OCI-LY1 (cell line): Measurements from ENCODE around the gene ZBTB45.

Experiments used
- CTCF ChIP-seq: fragments of 200-600 bp; sonication (generic), shearing (Covaris generic); IDR thresholded peaks from 2 replicates; pipeline ENCODE4 v1.5.1; 2017; ENCODE audit warnings: mild to moderate bottlenecking, antibody characterized with exemption, low read length, moderate library complexity, mixed read lengths
- EZH2 ChIP-seq: fragments of 200-600 bp; sonication (generic), shearing (Covaris generic); IDR thresholded peaks from 2 replicates; pipeline ENCODE4 v1.8.0; 2017; ENCODE audit warnings: borderline replicate concordance, mixed run types, mild to moderate bottlenecking, antibody characterized with exemption, low read length, moderate library complexity, mixed read lengths

GRCh38 chr19:58516964-58517833, 2.4 kb downstream of the ZBTB45 start:
- peak; percentile 17; the same call in 1 of the 2 replicates for TF ChIP-seq CTCF
- no peak for TF ChIP-seq EZH2
